ACC112 (cell line): ENCODE results near the gene ANKFY1.

ENCODE experiments used
- H2AFZ ChIP-seq: fragments of 200-600 bp; sonication (generic); one replicate; pipeline ENCODE4 v1.6.0; 2017; ENCODE audit warnings: antibody characterized with exemption, low read length; ENCODE audit not compliant: unreplicated experiment
- H3K27ac ChIP-seq: fragments of 200-600 bp; sonication (generic); 2 replicates; pipeline ENCODE4 v1.5.1; 2014; ENCODE audit warnings: low read depth, mild to moderate bottlenecking, antibody characterized with exemption, low read length, moderate library complexity
- H3K27me3 ChIP-seq: fragments of 200-600 bp; sonication (generic); 2 replicates; pipeline ENCODE4 v1.6.1; 2014; ENCODE audit warnings: mild to moderate bottlenecking, antibody characterized with exemption, low read length, moderate library complexity, mixed read lengths; ENCODE audit not compliant: insufficient read depth
- H3K36me3 ChIP-seq: fragments of 200-600 bp; sonication (generic); 2 replicates; pipeline ENCODE4 v1.6.1; 2016; ENCODE audit warnings: mild to moderate bottlenecking, antibody characterized with exemption, low read length, moderate library complexity, mixed read lengths; ENCODE audit not compliant: insufficient read depth
- H3K4me1 ChIP-seq: fragments of 200-600 bp; sonication (generic); one replicate; pipeline ENCODE4 v1.6.1; 2016; ENCODE audit warnings: low read length, mixed read lengths; ENCODE audit not compliant: insufficient read depth, unreplicated experiment, control insufficient read depth
- H3K4me3 ChIP-seq: fragments of 200-600 bp; sonication (generic); 2 replicates; pipeline ENCODE4 v1.5.1; 2014; ENCODE audit warnings: mild to moderate bottlenecking, low read depth, low read length
- H3K79me2 ChIP-seq: fragments of 200-600 bp; sonication (generic); one replicate; pipeline ENCODE4 v1.6.0; 2016; ENCODE audit warnings: low read length; ENCODE audit not compliant: control insufficient read depth, unreplicated experiment, insufficient read depth

Gene ANKFY1

DNA sequence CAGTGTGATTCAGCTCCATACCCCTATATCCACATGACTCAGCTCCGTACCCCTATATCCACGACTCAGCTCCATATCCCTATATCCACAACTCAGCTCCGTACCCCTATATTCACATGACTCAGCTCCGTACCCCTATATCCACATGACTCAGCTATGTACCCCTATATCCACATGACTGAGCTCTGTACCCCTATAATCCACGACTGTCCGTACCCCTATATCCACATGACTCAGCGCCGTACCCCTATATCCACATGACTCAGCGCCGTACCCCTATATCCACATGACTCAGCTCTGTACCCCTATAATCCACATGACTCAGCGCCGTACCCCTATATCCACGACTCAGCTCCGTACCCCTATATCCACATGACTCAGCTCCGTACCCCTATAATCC is 104.0 kb downstream of the ANKFY1 start:
- Histone ChIP-seq H3K27me3 (no peaks in the 10 kb centered on the region), H3K4me1 (peaks cover 19% of the 10 kb centered on the region), H3K36me3 (0 out of 2 replicates have a peak, but pooled peaks cover 3% of the 10 kb centered on the region), H3K4me3 (no peak overlapping the region), H2AFZ (no peak overlapping the region), H3K27ac (no peak overlapping the region), H3K79me2 (no peaks in the 10 kb centered on the region)

DNA sequence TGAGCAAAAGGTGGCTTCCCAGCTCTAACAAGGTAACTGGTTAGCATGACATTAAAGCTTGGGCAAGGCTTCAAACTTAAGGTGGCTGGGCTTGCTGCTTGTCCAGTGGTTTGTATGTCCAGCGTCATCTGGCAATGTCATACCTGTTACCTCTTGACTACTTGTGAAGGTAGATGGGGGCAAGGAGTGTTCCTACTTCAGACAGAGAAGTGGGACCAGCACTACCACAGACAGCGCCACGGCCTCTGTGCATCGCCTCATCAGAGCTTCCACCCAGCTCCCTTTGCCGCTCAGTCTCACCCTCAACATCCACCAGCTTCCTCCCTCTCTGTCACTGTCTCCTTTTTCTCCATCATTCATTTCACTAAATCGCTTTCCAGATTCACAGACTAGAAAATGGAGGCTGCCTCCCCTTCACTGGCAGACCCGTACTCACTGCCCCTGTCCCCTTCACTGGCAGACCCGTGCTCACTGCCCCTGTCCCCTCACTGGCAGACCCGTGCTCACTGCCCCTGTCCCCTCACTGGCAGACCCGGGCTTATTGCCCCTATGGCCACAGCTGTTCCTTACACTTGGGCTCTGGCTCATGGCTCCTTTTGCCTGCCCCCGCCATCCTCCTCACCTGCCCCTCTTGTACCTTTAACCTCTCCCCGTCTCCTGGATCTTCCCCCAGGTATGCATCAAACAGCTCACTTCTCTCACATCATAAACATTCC is 106.0 kb downstream of the ANKFY1 start:
- H3K4me3 ChIP-seq = no peak overlapping the region

DNA sequence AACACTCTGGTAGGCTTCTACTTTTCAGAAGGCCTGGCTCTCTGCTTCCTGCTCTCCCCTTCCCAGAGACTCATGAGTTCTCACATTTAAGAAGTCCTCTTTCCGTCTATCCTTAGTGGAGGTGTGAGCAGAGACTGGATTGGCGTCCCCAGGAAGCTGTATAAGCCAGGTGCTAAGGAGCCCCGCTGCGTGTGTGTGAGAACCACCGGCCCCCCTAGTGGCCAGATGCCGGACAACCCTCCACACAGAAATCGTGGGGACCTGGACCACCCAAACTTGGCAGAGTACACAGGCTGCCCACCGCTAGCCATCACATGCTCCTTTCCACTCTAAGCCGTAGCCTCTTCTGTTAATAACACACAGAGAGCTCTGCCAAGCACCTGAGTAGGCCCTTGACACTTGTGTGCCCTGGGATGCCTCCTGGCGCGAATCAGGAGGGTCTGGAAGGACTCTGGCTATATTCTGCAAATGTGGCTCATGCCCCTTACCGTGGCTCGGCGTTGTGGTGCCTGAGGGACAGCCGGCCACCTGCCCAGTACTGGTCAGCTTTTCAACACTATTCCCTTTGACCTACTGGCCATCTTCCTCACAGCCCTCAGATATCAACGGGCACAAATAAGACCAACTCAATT is 106.9 kb downstream of the ANKFY1 start:
- no peak overlapping the region for H3K27ac ChIP-seq
- peaks cover 12% of the 10 kb centered on the region for H3K4me1 ChIP-seq
- H3K36me3 ChIP-seq = no peaks in the 10 kb centered on the region
- H2AFZ ChIP-seq = no peak overlapping the region
- H3K4me3 ChIP-seq = no peak overlapping the region
- H3K79me2 ChIP-seq = no peaks in the 10 kb centered on the region
- no peaks in the 10 kb centered on the region for H3K27me3 ChIP-seq

More for the DNA sequence above, 106.0 kb downstream of the ANKFY1 start:
- Histone ChIP-seq H3K4me1 (peaks cover 13% of the 10 kb centered on the region), H3K79me2 (no peaks in the 10 kb centered on the region), H3K27me3 (no peaks in the 10 kb centered on the region), H2AFZ (no peak overlapping the region), H3K27ac (no peak overlapping the region), H3K36me3 (no peaks in the 10 kb centered on the region)

DNA sequence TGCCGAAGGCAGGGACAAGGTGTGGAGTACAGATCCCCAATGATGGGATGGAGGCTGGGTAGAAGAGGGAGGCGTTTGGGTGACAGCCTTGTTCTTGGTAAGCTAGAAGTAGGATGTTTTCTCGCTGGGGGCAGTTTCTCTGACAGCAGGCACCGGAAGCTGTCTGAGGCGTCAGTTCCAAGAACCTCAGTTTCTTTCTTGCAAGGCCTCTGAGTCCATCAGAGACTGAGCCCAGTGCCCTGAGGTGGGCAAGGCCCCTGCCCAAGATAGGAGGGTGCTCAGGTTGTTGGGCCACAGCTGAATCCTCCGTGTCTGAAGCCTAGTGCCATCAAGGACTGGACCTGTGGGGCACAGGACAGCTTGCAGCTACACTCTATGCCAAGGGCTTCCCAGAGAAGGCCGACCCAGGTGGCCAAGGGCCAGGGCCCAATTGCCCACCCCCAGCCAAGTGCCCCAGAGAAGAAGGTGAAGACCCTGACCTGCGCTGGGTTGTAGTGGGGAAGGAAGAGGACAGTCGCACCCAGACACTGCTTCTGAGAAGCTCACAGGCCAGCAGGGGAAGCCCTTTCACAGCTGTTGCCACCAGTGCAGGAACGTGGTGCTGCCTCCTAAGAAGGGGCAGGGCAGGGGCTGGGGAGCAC is 107.7 kb downstream of the ANKFY1 start:
- Histone ChIP-seq H3K27ac (no peak overlapping the region), H3K4me3 (no peak overlapping the region), H3K79me2 (no peaks in the 10 kb centered on the region), H3K4me1 (peaks cover 4% of the 10 kb centered on the region), H3K36me3 (no peaks in the 10 kb centered on the region), H2AFZ (no peak overlapping the region), H3K27me3 (no peaks in the 10 kb centered on the region)

DNA sequence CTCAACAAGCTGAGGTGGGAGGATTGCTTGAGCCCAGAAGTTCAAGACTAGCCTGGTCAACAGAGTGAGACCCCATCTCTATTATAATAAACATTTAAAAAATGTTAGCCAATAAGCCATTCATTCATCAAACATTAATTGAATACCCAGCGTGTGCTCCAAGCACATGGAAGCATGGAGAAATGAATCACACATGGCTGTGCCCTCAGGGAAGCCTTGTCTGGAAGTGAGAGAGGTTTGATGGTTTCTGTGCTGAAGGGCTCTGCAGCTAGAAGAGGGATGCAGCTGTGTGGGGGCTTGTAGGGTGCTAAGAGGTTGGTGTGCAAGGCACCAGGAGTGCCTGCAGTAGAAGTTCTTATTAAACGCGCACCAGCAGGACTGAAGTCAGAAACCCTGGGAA is 109.6 kb downstream of the ANKFY1 start:
- H3K27ac ChIP-seq = no peak overlapping the region

DNA sequence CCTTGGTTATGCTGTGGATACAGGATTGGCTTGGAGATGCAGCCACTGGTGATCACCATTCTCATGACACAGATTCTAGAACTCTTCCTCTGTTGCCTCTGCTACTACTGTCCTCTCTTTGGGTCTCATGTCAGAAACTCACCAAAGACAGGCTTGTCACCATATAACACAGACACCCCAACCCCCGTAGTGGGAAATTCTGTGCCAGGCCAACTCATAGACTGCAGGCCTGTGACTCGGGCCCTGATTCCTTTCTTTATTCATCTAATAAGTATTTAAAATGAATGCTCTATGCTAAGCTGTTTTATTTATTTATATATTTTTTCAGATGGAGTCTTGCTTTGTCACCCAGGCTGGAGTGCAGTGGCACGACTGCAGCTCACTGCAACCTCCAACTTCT is 111.3 kb downstream of the ANKFY1 start:
- Histone ChIP-seq H3K36me3 (no peaks in the 10 kb centered on the region), H2AFZ (no peak overlapping the region), H3K27ac (no peak overlapping the region), H3K79me2 (no peaks in the 10 kb centered on the region), H3K4me3 (no peak overlapping the region), H3K4me1 (no peaks in the 10 kb centered on the region), H3K27me3 (no peaks in the 10 kb centered on the region)

More for the DNA sequence above, 109.6 kb downstream of the ANKFY1 start:
- Histone ChIP-seq H3K79me2 (no peaks in the 10 kb centered on the region), H3K27me3 (no peaks in the 10 kb centered on the region), H2AFZ (no peak overlapping the region), H3K4me3 (no peak overlapping the region), H3K36me3 (no peaks in the 10 kb centered on the region), H3K4me1 (no peaks in the 10 kb centered on the region)

DNA sequence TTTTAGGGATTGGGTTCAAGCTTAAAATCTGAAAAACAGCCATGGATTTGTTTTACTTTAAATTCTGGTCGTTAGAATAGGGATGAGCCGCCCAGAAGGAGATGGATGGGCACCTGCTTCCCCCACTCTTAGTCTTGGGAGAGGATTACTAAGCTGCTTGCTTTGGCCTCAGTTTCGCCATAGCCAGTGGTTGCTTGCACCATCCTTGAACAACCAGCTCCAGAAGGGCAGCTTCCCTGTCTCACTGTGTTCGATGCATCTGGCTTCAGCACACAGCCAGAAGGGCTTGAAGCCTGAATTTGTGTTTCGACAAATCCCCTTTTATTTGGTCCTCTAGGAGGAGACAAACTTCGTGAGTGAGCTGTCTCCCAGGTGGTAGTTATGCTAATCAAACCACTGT is 113.7 kb downstream of the ANKFY1 start:
- Histone ChIP-seq H3K4me1 (no peaks in the 10 kb centered on the region), H2AFZ (no peak overlapping the region), H3K27ac (no peak overlapping the region), H3K4me3 (no peak overlapping the region), H3K36me3 (no peaks in the 10 kb centered on the region), H3K27me3 (no peaks in the 10 kb centered on the region), H3K79me2 (no peaks in the 10 kb centered on the region)

DNA sequence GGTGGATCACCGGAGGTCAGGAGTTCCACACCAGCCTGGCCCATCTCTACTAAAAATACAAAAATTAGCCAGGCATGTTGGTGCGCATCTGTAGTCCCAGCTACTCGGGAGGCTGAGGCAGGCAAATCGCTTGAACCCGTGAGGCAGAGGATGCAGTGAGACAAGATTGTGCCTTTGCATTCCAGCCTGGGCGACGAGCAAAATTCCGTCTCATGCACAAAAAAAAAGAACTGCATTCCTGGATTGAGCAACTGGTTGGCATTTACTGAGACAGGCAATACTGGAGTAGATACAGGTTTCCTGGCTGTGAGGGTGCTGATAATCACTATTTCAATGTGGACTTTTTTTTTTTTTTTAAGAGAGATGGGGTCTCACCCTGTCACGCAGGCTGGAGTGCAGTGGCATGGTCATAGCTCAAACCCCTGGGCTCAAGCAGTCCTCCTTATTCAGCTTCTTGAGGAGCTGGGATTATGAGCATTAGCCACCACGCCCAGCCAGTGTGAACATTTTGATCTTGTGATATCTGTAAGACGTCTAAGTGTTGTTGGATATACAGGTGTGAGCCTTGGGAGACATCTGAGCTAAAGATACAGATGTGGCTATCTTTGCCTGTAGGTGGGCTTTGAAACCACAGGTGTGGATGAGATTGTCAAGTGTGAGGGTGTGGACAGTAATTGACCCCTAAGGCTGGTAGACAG is 115.0 kb downstream of the ANKFY1 start:
- H3K27me3 ChIP-seq = no peaks in the 10 kb centered on the region
- no peak overlapping the region for H2AFZ ChIP-seq
- no peaks in the 10 kb centered on the region for H3K36me3 ChIP-seq
- H3K4me1 ChIP-seq = peaks cover 5% of the 10 kb centered on the region
- no peak overlapping the region for H3K4me3 ChIP-seq
- H3K79me2 ChIP-seq = peaks cover 4% of the 10 kb centered on the region
- H3K27ac ChIP-seq = no peak overlapping the region

DNA sequence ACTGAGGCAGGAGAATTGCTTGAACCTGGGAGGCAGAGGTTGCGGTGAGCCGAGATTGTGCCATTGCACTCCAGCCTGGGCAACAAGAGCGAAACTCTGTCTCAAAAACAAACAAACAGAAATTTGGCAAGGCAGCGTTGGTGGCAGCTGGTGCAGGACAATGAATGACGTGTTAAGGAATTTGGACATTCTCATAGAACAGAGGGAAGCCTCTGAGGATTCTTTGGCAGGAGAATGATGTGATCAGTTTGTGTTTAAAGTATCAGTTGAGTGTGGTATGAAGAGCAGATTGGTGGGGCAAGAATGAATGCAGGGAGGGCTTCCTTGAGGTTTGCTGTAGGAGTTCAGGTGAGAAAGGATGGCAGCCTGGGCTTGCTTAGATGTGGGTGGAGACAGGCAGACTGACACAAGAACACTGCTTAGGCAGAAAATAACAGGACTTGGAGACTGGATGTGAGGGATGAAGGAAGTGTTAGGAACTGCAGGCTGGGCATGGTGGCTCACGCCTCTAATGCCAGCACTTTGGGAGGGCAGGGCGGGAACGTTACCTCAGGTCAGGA is 115.9 kb downstream of the ANKFY1 start:
- no peak overlapping the region for H2AFZ ChIP-seq
- no peak overlapping the region for H3K4me3 ChIP-seq
- H3K36me3 ChIP-seq = no peaks in the 10 kb centered on the region
- peaks cover 5% of the 10 kb centered on the region for H3K4me1 ChIP-seq
- H3K79me2 ChIP-seq = peaks cover 4% of the 10 kb centered on the region
- no peaks in the 10 kb centered on the region for H3K27me3 ChIP-seq
- no peak overlapping the region for H3K27ac ChIP-seq

DNA sequence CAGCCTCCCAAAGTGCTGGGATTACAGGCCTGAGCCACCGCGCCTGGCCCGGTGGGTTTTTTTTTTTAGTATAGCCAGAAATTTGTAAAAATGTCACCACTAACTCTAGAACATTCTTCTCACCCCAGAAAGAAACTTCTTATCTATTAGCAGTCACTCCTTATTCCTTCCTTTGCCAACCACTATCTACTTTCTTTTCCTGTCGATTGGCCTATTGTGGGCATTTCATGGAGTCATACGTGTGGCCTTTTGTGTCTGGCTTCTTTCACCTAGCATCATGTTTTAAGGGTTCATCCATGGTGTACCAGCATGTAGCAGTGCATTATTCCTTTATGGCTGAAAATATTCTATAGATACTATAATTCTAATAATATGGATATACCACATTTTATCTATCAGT is 117.1 kb downstream of the ANKFY1 start:
- Histone ChIP-seq H3K4me1 (peaks cover 8% of the 10 kb centered on the region), H2AFZ (no peak overlapping the region), H3K4me3 (no peak overlapping the region), H3K27ac (no peak overlapping the region), H3K36me3 (no peaks in the 10 kb centered on the region), H3K27me3 (no peaks in the 10 kb centered on the region), H3K79me2 (peaks cover 15% of the 10 kb centered on the region)
